Measurements from ENCODE around the gene NIPAL4. TPM values are rescaled to one million over a fixed set of nuclear protein-coding genes. Genes with fewer than 3 reads are reported as not detected.

The NIPAL4 gene
- total RNA-seq, 4 donors from 2014 or later: 13.2 to 33.7 (median 17.8) TPM

- Histone ChIP-seq H3K4me3 (no peak overlapping the region), H3K4me1 (peaks cover 0 to 26% (median 11%) of the 10 kb centered on the region in 3 donors), H3K36me3 (no peaks in the 10 kb centered on the region), H3K27ac (no peak overlapping the region), H3K27me3 (peaks cover 0 to 10% (median 0%) of the 10 kb centered on the region in 4 donors), H3K9me3 (no peaks in the 10 kb centered on the region)
- no peak for TF ChIP-seq POLR2A (IDR thresholded peaks at IDR 0.05)
- no peak for TF ChIP-seq CTCF (IDR thresholded peaks at IDR 0.05)
- 50 to 98% methylated on average over 2 to 4 of the region's 5 CpGs for WGBS, 2 donors
- DNase-seq: no peak
- intact Hi-C loops (cut with DNase I): no loop called here
Measured at GRCh38 chr5:157456301-157456700, 3.7 kb upstream of the NIPAL4 start.

- DNase-seq: no peak
- Histone ChIP-seq H3K9me3 (no peaks in the 10 kb centered on the region), H3K36me3 (no peaks in the 10 kb centered on the region), H3K4me3 (no peak overlapping the region), H3K27me3 (peaks cover 0 to 13% (median 0%) of the 10 kb centered on the region in 4 donors), H3K4me1 (peaks cover 0 to 36% (median 11%) of the 10 kb centered on the region in 3 donors), H3K27ac (no peak overlapping the region)
- TF ChIP-seq CTCF (IDR thresholded peaks at IDR 0.05) (no peak), POLR2A (IDR thresholded peaks at IDR 0.05) (no peak)
- intact Hi-C loops (cut with DNase I): no loop called here
- WGBS, 2 donors: 87 to 88% methylated on average over 5 of the region's 5 CpGs
Measured at GRCh38 chr5:157457391-157457790, 2.6 kb upstream of the NIPAL4 start.

GRCh38 chr5:157458835-157459234 is 1.2 kb upstream of the NIPAL4 start:
- TF ChIP-seq CTCF (IDR thresholded peaks at IDR 0.05): no peak
- TF ChIP-seq POLR2A (IDR thresholded peaks at IDR 0.05): no peak
- DNase-seq: no peak
- H3K27me3 ChIP-seq: peaks cover 0 to 13% (median 0%) of the 10 kb centered on the region in 4 donors
- H3K9me3 ChIP-seq: no peaks in the 10 kb centered on the region
- H3K36me3 ChIP-seq: no peaks in the 10 kb centered on the region
- H3K4me3 ChIP-seq: no peak overlapping the region
- WGBS, 2 donors: 81 to 93% methylated on average over 5 of the region's 5 CpGs
- intact Hi-C loops (cut with DNase I): no loop called here
- peaks cover 4 to 50% (median 24%) of the 10 kb centered on the region in 3 donors for H3K4me1 ChIP-seq
- H3K27ac ChIP-seq: no peak overlapping the region

GRCh38 chr5:157460921-157461792 is 1.1 kb downstream of the NIPAL4 start:
- H3K4me1 ChIP-seq: peaks cover 17 to 59% (median 36%) of the 10 kb centered on the region in 3 donors
- 37 to 60% methylated on average over 1 to 2 of the region's 4 CpGs for WGBS, 2 donors
- H3K36me3 ChIP-seq: no peaks in the 10 kb centered on the region
- peak overlapping the region in 3 of 4 donors; percentile 46 to 79 (median 62) for H3K4me3 ChIP-seq
- TF ChIP-seq POLR2A (IDR thresholded peaks at IDR 0.05) (peak in 1 of 4 donors; percentile 15), CTCF (IDR thresholded peaks at IDR 0.05) (no peak)
- H3K27ac ChIP-seq: peak overlapping the region in 3 of 4 donors; percentile 70 to 76 (median 74)
- intact Hi-C loops (cut with DNase I): no loop called here
- peaks cover 0 to 13% (median 0%) of the 10 kb centered on the region in 4 donors for H3K27me3 ChIP-seq
- H3K9me3 ChIP-seq: no peaks in the 10 kb centered on the region
- no peak for DNase-seq

- TF ChIP-seq POLR2A (IDR thresholded peaks at IDR 0.05) (no peak), CTCF (IDR thresholded peaks at IDR 0.05) (no peak)
- no peaks in the 10 kb centered on the region for H3K9me3 ChIP-seq
- no peak for DNase-seq
- H3K4me3 ChIP-seq: no peak overlapping the region
- intact Hi-C loops (cut with DNase I): no loop called here
- WGBS, 2 donors: 67 to 73% methylated on average over 1 to 3 of the region's 8 CpGs
- H3K36me3 ChIP-seq: peaks cover 0 to 12% (median 0%) of the 10 kb centered on the region in 3 donors
- H3K27me3 ChIP-seq: peaks cover 0 to 13% (median 0%) of the 10 kb centered on the region in 4 donors
- peak overlapping the region; percentile 61 to 81 (median 73) for H3K27ac ChIP-seq
- peaks cover 17 to 59% (median 36%) of the 10 kb centered on the region in 3 donors for H3K4me1 ChIP-seq
Measured at GRCh38 chr5:157463081-157463480, 3.1 kb downstream of the NIPAL4 start.
